HUES64 (cell line): Measurements from ENCODE around the gene SPHK1.

Source experiments
- H3K27ac ChIP-seq: 2 replicates; pipeline ENCODE4 v1.7.0; 2013; ENCODE audit warnings: low read depth, low read length, inconsistent platforms
- H3K27me3 ChIP-seq: 2 replicates; pipeline ENCODE4 v1.6.1; 2013; ENCODE audit warnings: mild to moderate bottlenecking, low read length; ENCODE audit not compliant: insufficient read depth
- H3K36me3 ChIP-seq: 2 replicates; pipeline ENCODE4 v1.6.1; 2013; ENCODE audit warnings: mild to moderate bottlenecking, low read length; ENCODE audit not compliant: insufficient read depth
- H3K4me1 ChIP-seq: 2 replicates; pipeline ENCODE4 v1.6.1; 2013; ENCODE audit warnings: mild to moderate bottlenecking, low read length, moderate library complexity; ENCODE audit not compliant: insufficient read depth
- H3K4me3 ChIP-seq: 2 replicates; pipeline ENCODE4 v1.5.1; 2013; ENCODE audit warnings: mild to moderate bottlenecking, low read length, moderate library complexity
- H3K9ac ChIP-seq: 2 replicates; pipeline ENCODE4 v1.6.1; 2013; ENCODE audit warnings: mild to moderate bottlenecking, low read depth, low read length
- H3K9me3 ChIP-seq: 2 replicates; pipeline ENCODE4 v1.6.1; 2013; ENCODE audit warnings: low read depth, low read length; ENCODE audit not compliant: insufficient read depth
- WGBS: fragments of 150-250, 120-280 bp; methylation state at CpG from one replicate; pipeline ENCODE4 v1.1.7; 2013; ENCODE audit warnings: missing lambda C conversion rate; 5-methylcytosine and 5-hydroxymethylcytosine counted together

Gene SPHK1

DNA sequence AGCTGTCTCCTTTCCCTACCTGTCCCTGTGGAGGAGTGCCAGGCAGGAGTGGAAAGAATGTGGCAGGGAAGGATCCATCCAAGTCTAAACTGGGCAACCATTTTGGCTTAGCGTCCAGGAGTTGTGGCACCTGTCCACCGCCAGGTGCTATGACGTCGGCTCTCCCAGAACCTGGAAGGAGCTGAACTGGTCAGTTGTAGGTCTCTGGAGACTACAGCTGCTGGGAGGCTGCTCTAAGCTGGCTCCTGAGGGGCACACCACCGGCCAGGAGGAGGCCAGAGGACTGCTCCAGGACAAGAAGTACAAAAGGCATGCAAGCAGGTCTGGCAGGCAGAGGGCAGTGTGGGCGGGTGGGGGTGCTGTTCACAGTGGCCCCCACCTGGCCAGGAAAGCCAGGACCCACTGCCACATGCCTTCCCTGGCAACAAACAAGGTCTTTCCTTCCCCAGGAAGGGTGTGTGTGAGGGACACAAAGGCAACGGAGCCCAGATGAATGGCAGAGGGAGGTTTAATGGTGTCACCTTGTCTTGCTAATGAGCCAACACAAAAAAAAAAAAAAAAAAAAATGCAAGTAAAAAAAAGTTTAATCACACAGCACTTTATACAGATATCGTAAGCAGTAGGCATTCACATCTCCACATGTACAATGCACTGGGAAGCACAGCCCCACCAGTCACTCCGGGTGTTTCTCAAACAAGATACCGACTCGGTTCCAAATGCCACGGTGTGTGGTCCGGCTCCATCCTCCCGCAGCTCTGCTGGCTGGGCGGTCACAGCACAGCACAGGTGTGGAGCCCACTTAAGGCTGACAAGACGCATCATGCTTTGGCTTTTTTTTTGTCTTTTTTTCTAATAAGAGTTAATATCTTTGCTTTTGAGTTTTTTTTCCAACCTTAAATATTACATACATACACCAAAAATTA, 4.8 kb downstream of the SPHK1 start:
- 0 out of 2 replicates have a peak overlapping the region, but pooled peaks have one; percentile 8 for H3K9ac ChIP-seq
- H3K4me3 ChIP-seq, result no peak overlapping the region
- peaks cover 21% of the 10 kb centered on the region for H3K27me3 ChIP-seq
- peaks cover 16% of the 10 kb centered on the region for H3K4me1 ChIP-seq
- 79% methylated on average over 15 of the region's 16 CpGs for WGBS
- peak overlapping the region; percentile 54; the same call in 1 of the 2 replicates for H3K27ac ChIP-seq
- H3K36me3 ChIP-seq, result peaks cover 32% of the 10 kb centered on the region
- H3K9me3 ChIP-seq, result no peaks in the 10 kb centered on the region

GRCh38 chr17:76390003-76390421, 5.6 kb downstream of the SPHK1 start:
- Histone ChIP-seq H3K9me3 (no peaks in the 10 kb centered on the region), H3K27me3 (peaks cover 14% of the 10 kb centered on the region), H3K4me3 (no peak overlapping the region), H3K27ac (peak overlapping the region; percentile 26; the same call in 1 of the 2 replicates), H3K4me1 (peaks cover 16% of the 10 kb centered on the region), H3K36me3 (peaks cover 37% of the 10 kb centered on the region), H3K9ac (peak overlapping the region; percentile 12; the same call in 1 of the 2 replicates)
- WGBS, result 82% methylated on average over 11 of the region's 11 CpGs

GRCh38 chr17:76391200-76391715, 6.8 kb downstream of the SPHK1 start:
- Histone ChIP-seq H3K4me3 (no peak overlapping the region), H3K4me1 (peaks cover 16% of the 10 kb centered on the region), H3K9me3 (no peaks in the 10 kb centered on the region), H3K27me3 (peaks cover 1% of the 10 kb centered on the region), H3K9ac (no peak overlapping the region), H3K36me3 (peaks cover 47% of the 10 kb centered on the region), H3K27ac (no peak overlapping the region)
- WGBS, result 95% methylated on average over 21 of the region's 21 CpGs

- H3K9me3 ChIP-seq, result no peaks in the 10 kb centered on the region
- H3K36me3 ChIP-seq, result peaks cover 76% of the 10 kb centered on the region
- H3K4me1 ChIP-seq, result peaks cover 11% of the 10 kb centered on the region
- no peak overlapping the region for H3K4me3 ChIP-seq
- H3K27me3 ChIP-seq, result no peaks in the 10 kb centered on the region
- H3K27ac ChIP-seq, result no peak overlapping the region
- 94% methylated on average over 8 of the region's 10 CpGs for WGBS
- no peak overlapping the region for H3K9ac ChIP-seq
These were observed 9.8 kb downstream of the SPHK1 start for GRCh38 chr17:76394166-76394565.

GRCh38 chr17:76395980-76396379, 11.6 kb downstream of the SPHK1 start:
- 96% methylated on average over 15 of the region's 15 CpGs for WGBS
- no peak overlapping the region for H3K4me3 ChIP-seq
- no peaks in the 10 kb centered on the region for H3K4me1 ChIP-seq
- H3K36me3 ChIP-seq, result peaks cover 84% of the 10 kb centered on the region
- H3K9me3 ChIP-seq, result no peaks in the 10 kb centered on the region
- no peaks in the 10 kb centered on the region for H3K27me3 ChIP-seq
- no peak overlapping the region for H3K9ac ChIP-seq
- no peak overlapping the region for H3K27ac ChIP-seq

GRCh38 chr17:76397184-76397583, 12.8 kb downstream of the SPHK1 start:
- Histone ChIP-seq H3K27ac (no peak overlapping the region), H3K4me3 (no peak overlapping the region), H3K4me1 (no peaks in the 10 kb centered on the region), H3K36me3 (peaks cover 86% of the 10 kb centered on the region), H3K9ac (no peak overlapping the region), H3K27me3 (no peaks in the 10 kb centered on the region), H3K9me3 (no peaks in the 10 kb centered on the region)
- 98% methylated on average over 8 of the region's 8 CpGs for WGBS

DNA sequence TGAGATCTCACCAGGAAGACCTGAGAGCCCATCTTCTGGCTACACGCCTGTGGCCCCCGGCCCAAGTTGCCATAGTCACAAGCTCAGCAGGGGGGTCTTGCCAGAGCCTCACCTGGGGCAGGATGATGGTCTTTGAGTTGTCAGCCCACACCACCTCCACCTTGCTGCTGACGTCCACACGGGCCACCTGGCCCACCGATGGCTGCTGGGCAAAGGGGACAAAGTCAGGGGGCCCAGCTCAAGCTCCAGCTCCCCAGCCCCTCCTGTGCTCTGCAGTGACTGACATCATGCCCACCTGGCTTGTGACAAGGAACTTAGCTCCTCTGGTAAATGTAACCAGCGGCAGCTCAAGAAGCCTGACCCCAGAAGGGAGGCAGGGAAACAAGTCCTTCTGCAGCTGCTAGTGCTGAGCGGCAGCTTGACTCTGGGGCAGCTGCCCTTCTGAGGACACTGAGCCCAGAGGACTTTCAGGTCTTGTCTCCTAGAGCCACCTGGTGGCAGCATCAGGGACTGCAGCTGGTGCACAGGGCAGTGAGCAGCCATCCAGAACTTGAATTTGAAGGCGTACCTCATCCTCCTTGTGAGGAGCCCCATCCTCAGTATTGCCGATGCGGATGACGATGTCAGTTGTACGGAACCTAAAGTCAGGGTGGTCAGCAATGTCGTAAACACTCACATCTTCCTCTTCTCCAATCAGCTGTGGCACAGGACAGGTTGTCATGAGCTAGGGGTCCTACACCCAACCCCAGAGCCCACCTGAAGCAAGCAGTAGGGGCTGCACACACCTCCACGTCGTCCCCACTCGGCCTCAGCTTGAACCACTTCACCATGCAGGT, 13.5 kb downstream of the SPHK1 start:
- Histone ChIP-seq H3K9me3 (no peaks in the 10 kb centered on the region), H3K27me3 (no peaks in the 10 kb centered on the region), H3K27ac (no peak overlapping the region), H3K4me3 (no peak overlapping the region), H3K9ac (no peak overlapping the region), H3K36me3 (peaks cover 90% of the 10 kb centered on the region), H3K4me1 (no peaks in the 10 kb centered on the region)
- 83% methylated on average over 16 of the region's 16 CpGs for WGBS

DNA sequence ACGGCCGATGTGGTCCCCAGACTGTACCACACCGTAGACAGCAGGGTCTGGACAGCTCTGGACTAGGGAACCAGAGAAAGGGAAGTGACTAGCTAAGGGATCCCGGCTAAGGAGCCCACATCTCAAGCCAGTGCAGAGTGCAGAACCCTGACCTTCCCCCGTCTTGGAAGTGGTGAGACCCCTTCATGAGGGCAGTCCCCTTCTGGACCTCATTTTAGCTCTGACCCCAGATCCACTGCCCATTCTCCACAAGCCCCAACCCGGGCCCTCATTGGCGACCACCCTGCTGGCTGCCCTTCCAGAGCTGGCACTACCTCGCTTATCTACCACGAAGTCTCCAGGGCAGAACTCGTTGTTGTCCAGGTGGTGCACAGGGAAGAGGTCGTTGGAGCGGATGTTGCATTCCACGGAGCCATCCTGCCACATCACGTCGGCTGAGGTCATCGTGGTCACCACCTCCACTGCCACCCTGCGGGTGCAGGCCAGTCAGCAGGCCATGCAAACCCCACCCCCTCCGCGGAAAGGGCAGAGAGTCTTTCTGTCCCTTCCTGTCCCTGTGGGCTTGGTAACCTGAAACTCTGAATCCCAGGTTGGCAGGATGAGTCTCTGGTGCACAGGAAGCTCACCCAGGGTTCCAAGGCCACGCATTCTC, 14.2 kb downstream of the SPHK1 start:
- Histone ChIP-seq H3K4me3 (no peak overlapping the region), H3K36me3 (peaks cover 94% of the 10 kb centered on the region), H3K9me3 (no peaks in the 10 kb centered on the region), H3K9ac (no peak overlapping the region), H3K4me1 (no peaks in the 10 kb centered on the region), H3K27me3 (no peaks in the 10 kb centered on the region), H3K27ac (no peak overlapping the region)
- 93% methylated on average over 20 of the region's 20 CpGs for WGBS

- no peak overlapping the region for H3K4me3 ChIP-seq
- H3K9ac ChIP-seq, result no peak overlapping the region
- WGBS, result 95% methylated on average over 33 of the region's 33 CpGs
- no peaks in the 10 kb centered on the region for H3K9me3 ChIP-seq
- H3K27ac ChIP-seq, result no peak overlapping the region
- no peaks in the 10 kb centered on the region for H3K4me1 ChIP-seq
- H3K27me3 ChIP-seq, result no peaks in the 10 kb centered on the region
- peaks cover 94% of the 10 kb centered on the region for H3K36me3 ChIP-seq
These were observed 15.1 kb downstream of the SPHK1 start for GRCh38 chr17:76399175-76400172.

DNA sequence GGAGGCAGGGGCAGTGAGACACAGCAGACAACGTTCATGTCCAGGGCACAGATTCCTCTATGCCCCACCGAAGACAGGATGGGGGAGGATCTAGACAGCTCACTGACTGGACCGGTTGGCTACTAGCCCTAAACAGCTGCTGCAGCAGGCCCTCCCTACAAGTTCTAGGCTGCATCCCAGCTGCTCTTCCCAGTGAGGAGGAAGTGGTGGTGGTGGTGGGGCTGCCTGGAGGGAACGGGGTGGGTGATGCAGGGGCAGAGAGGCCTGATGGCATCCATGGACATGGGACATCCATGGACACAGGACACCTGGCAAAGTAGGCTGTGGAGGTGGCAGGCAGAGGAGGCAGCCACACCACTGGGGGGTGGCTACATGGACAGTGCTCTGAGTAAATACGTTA, 18.3 kb downstream of the SPHK1 start:
- no peaks in the 10 kb centered on the region for H3K9me3 ChIP-seq
- H3K36me3 ChIP-seq, result peaks cover 83% of the 10 kb centered on the region
- WGBS, result 98% methylated on average over 5 of the region's 5 CpGs
- H3K4me1 ChIP-seq, result no peaks in the 10 kb centered on the region
- no peak overlapping the region for H3K27ac ChIP-seq
- H3K9ac ChIP-seq, result no peak overlapping the region
- H3K27me3 ChIP-seq, result no peaks in the 10 kb centered on the region
- H3K4me3 ChIP-seq, result no peak overlapping the region
